ENCODE measurements around the gene TEK. TPM values are rescaled to one million over a fixed set of nuclear protein-coding genes. Genes with fewer than 3 reads are reported as not detected.

Gene TEK
- total RNA-seq, 2 experiments from 2014 or later: not detected

DNA sequence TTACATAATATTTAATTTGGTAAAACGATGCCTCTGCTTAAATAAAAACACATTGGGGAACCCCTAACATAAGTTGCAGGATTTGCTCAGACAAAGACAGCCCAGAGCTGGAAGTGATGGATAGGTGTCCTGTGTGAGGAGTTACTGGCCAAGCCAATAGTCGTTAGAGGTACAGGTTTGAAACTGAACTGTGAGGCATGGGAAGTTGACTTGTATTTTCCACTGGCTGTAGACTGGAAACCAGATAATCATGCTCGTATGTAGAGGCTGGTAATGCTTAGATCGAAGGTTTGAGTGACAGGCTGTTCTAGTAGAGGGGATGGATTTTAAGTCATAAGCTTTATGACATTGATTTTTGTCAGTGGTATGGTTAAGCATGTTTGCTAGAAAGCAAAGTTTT lies 24.8 kb downstream of the TEK start:
- no peak overlapping the region for H3K4me3 Mint-ChIP-seq
- H3K36me3 Mint-ChIP-seq: no peaks in the 10 kb centered on the region
- CTCF ChIA-PET: no interaction called here

GRCh38 chr9:27142299-27142930 lies 33.4 kb downstream of the TEK start:
- no peak for ATAC-seq
- peaks cover 6% of the 10 kb centered on the region for H3K9me3 Mint-ChIP-seq (ENCODE audit: low read depth)
- DNase-seq: no peak
- CTCF ChIA-PET: no interaction called here
- H3K4me3 Mint-ChIP-seq: no peak overlapping the region
- no peaks in the 10 kb centered on the region for H3K36me3 Mint-ChIP-seq
- no peaks in the 10 kb centered on the region for H3K4me1 Mint-ChIP-seq
- no peak overlapping the region for H3K27ac Mint-ChIP-seq
- no peaks in the 10 kb centered on the region for H3K27me3 Mint-ChIP-seq

More for the DNA sequence above, 24.8 kb downstream of the TEK start:
- Mint-ChIP-seq H3K4me1 (no peaks in the 10 kb centered on the region), H3K9me3 (ENCODE audit: low read depth) (peaks cover 6% of the 10 kb centered on the region), H3K27me3 (no peaks in the 10 kb centered on the region), H3K27ac (no peak overlapping the region)
- DNase-seq (no peak), ATAC-seq (no peak)

DNA sequence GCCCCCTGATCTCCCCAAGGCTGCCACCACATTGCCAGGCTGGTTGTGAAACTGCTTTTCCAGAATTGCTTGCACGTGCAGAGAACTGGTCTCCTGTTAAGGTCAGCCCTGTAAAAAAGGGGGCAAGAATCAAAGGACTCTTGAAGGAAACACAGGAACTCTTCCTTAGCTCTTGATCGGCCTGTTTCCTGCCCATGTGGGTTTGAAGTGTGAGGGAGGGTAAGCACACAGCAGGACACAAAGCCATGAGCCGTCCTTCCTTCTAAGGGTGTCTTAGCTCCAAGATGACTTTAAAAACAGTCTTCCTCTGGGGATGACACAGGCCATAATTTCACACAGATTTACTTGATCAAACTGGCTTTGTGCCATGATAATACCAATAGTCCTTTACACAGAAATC lies 36.1 kb downstream of the TEK start:
- ATAC-seq: no peak
- no peaks in the 10 kb centered on the region for H3K27me3 Mint-ChIP-seq
- no peaks in the 10 kb centered on the region for H3K4me1 Mint-ChIP-seq
- CTCF ChIA-PET: no interaction called here
- H3K4me3 Mint-ChIP-seq: no peak overlapping the region
- no peaks in the 10 kb centered on the region for H3K36me3 Mint-ChIP-seq
- no peak overlapping the region for H3K27ac Mint-ChIP-seq
- DNase-seq: no peak
- H3K9me3 Mint-ChIP-seq (ENCODE audit: low read depth): no peaks in the 10 kb centered on the region

GRCh38 chr9:27149651-27150050 lies 40.6 kb downstream of the TEK start:
- Mint-ChIP-seq H3K4me1 (no peaks in the 10 kb centered on the region), H3K27ac (no peak overlapping the region), H3K4me3 (no peak overlapping the region), H3K27me3 (no peaks in the 10 kb centered on the region), H3K36me3 (no peaks in the 10 kb centered on the region), H3K9me3 (ENCODE audit: low read depth) (no peaks in the 10 kb centered on the region)
- CTCF ChIA-PET: no interaction called here
- ATAC-seq (no peak), DNase-seq (no peak)

GRCh38 chr9:27150746-27151406 lies 41.9 kb downstream of the TEK start:
- H3K9me3 Mint-ChIP-seq (ENCODE audit: low read depth): no peaks in the 10 kb centered on the region

GRCh38 chr9:27151693-27152404 lies 42.8 kb downstream of the TEK start:
- no peak overlapping the region for H3K4me3 Mint-ChIP-seq
- DNase-seq: no peak
- ATAC-seq: no peak
- H3K9me3 Mint-ChIP-seq (ENCODE audit: low read depth): no peaks in the 10 kb centered on the region
- H3K27ac Mint-ChIP-seq: no peak overlapping the region
- no peaks in the 10 kb centered on the region for H3K4me1 Mint-ChIP-seq
- H3K27me3 Mint-ChIP-seq: no peaks in the 10 kb centered on the region
- CTCF ChIA-PET: no interaction called here
- H3K36me3 Mint-ChIP-seq: no peaks in the 10 kb centered on the region

More at GRCh38 chr9:27150746-27151406, 41.9 kb downstream of the TEK start:
- Mint-ChIP-seq H3K27me3 (no peaks in the 10 kb centered on the region), H3K4me1 (no peaks in the 10 kb centered on the region), H3K36me3 (no peaks in the 10 kb centered on the region), H3K4me3 (no peak overlapping the region), H3K27ac (no peak overlapping the region)
- no peak for DNase-seq
- CTCF ChIA-PET: no interaction called here
- ATAC-seq: no peak

DNA sequence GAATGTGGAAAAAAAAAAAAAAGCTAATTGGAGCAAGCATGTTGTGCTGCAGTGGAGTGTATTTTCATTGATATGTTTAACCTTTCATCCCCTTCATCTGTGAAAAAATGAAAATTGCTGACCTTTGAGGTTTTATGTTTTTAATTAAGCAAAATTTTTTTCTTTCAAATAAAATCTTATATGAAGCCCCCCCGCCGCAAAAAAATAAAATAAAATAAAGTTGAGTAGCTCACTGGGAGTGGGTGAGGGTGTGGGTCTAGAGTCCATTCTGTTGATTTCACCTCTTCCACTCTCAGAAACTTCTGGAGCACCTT lies 43.3 kb downstream of the TEK start:
- Mint-ChIP-seq H3K36me3 (no peaks in the 10 kb centered on the region), H3K27ac (no peak overlapping the region), H3K9me3 (ENCODE audit: low read depth) (no peaks in the 10 kb centered on the region), H3K4me3 (no peak overlapping the region), H3K4me1 (no peaks in the 10 kb centered on the region), H3K27me3 (no peaks in the 10 kb centered on the region)
- ATAC-seq (no peak), DNase-seq (no peak)
- CTCF ChIA-PET: no interaction called here

DNA sequence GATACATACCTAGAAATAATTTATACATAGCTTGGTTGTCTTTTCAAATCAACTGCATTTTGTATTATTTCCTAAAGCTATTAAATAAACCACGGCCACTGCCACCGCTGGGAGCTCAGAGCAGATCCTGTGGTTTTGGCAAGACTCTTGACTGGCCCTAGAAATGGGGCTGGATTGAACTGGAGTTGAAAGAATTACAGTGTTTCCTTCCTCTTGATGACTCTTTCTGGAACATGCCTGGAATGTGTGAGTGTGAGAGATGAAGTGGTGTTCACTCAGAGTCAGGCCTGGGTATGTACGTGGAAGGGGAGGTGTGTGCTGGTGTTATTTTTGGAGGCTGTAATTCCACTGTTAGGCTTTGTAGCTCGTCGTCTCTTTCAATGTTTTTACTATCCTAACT lies 45.9 kb downstream of the TEK start:
- no peak overlapping the region for H3K4me3 Mint-ChIP-seq
- DNase-seq (no peak), ATAC-seq (no peak)
- H3K27ac Mint-ChIP-seq: no peak overlapping the region
- H3K9me3 Mint-ChIP-seq (ENCODE audit: low read depth): no peaks in the 10 kb centered on the region
- CTCF ChIA-PET: no interaction called here
- H3K4me1 Mint-ChIP-seq: no peaks in the 10 kb centered on the region
- no peaks in the 10 kb centered on the region for H3K36me3 Mint-ChIP-seq
- H3K27me3 Mint-ChIP-seq: no peaks in the 10 kb centered on the region

DNA sequence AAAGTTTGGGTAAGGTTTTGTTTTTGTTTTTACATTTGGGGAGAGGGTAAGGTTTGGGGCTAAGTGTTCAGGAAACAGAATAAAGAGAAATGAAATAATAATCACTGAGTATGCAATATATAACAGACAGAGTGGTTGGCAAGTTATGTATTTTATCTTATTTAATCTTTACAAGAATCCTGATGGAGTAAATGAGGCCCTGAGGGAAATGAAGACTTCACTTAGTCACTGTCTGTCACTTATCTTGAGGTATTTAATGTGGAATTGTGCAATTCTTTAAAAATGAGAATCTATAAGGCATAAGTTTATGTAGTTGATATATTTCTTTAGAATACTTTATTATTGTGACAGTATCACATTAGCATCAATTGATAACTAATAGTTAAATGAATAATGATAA lies 48.1 kb downstream of the TEK start:
- no peaks in the 10 kb centered on the region for H3K4me1 Mint-ChIP-seq
- CTCF ChIA-PET: no interaction called here
- DNase-seq (no peak), ATAC-seq (no peak)
- no peak overlapping the region for H3K27ac Mint-ChIP-seq
- no peak overlapping the region for H3K4me3 Mint-ChIP-seq
- H3K27me3 Mint-ChIP-seq: no peaks in the 10 kb centered on the region
- no peaks in the 10 kb centered on the region for H3K36me3 Mint-ChIP-seq
- no peaks in the 10 kb centered on the region for H3K9me3 Mint-ChIP-seq (ENCODE audit: low read depth)

DNA sequence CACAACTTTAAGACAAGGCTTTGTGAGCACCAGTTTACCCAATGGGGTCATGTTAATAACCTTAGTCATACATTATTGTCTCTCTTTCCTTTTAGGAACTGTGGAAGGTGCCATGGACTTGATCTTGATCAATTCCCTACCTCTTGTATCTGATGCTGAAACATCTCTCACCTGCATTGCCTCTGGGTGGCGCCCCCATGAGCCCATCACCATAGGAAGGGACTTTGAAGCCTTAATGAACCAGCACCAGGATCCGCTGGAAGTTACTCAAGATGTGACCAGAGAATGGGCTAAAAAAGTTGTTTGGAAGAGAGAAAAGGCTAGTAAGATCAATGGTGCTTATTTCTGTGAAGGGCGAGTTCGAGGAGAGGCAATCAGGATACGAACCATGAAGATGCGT lies 48.7 kb downstream of the TEK start:
- H3K4me3 Mint-ChIP-seq: no peak overlapping the region
- CTCF ChIA-PET: no interaction called here
- no peaks in the 10 kb centered on the region for H3K9me3 Mint-ChIP-seq (ENCODE audit: low read depth)
- no peak overlapping the region for H3K27ac Mint-ChIP-seq
- H3K27me3 Mint-ChIP-seq: no peaks in the 10 kb centered on the region
- DNase-seq (no peak), ATAC-seq (no peak)
- no peaks in the 10 kb centered on the region for H3K36me3 Mint-ChIP-seq
- no peaks in the 10 kb centered on the region for H3K4me1 Mint-ChIP-seq

- DNase-seq: no peak
- ATAC-seq: no peak
- H3K27ac Mint-ChIP-seq: no peak overlapping the region
- no peaks in the 10 kb centered on the region for H3K27me3 Mint-ChIP-seq
- H3K36me3 Mint-ChIP-seq: no peaks in the 10 kb centered on the region
- no peaks in the 10 kb centered on the region for H3K4me1 Mint-ChIP-seq
- CTCF ChIA-PET: no interaction called here
- H3K9me3 Mint-ChIP-seq (ENCODE audit: low read depth): no peaks in the 10 kb centered on the region
- no peak overlapping the region for H3K4me3 Mint-ChIP-seq
Observed at GRCh38 chr9:27160636-27161035, 51.6 kb downstream of the TEK start.

- no peak overlapping the region for H3K27ac Mint-ChIP-seq
- no peaks in the 10 kb centered on the region for H3K9me3 Mint-ChIP-seq (ENCODE audit: low read depth)
- no peak overlapping the region for H3K4me3 Mint-ChIP-seq
- H3K27me3 Mint-ChIP-seq: no peaks in the 10 kb centered on the region
- H3K36me3 Mint-ChIP-seq: no peaks in the 10 kb centered on the region
- DNase-seq (no peak), ATAC-seq (no peak)
- no peaks in the 10 kb centered on the region for H3K4me1 Mint-ChIP-seq
- CTCF ChIA-PET: no interaction called here
Observed at GRCh38 chr9:27162045-27162444, 53.0 kb downstream of the TEK start.

- H3K4me1 Mint-ChIP-seq: no peaks in the 10 kb centered on the region
- no peaks in the 10 kb centered on the region for H3K36me3 Mint-ChIP-seq
- H3K27ac Mint-ChIP-seq: no peak overlapping the region
- CTCF ChIA-PET: no interaction called here
- no peaks in the 10 kb centered on the region for H3K27me3 Mint-ChIP-seq
- H3K4me3 Mint-ChIP-seq: no peak overlapping the region
- DNase-seq (no peak), ATAC-seq (no peak)
- peaks cover 6% of the 10 kb centered on the region for H3K9me3 Mint-ChIP-seq (ENCODE audit: low read depth)
Observed at GRCh38 chr9:27165068-27165467, 56.0 kb downstream of the TEK start.

DNA sequence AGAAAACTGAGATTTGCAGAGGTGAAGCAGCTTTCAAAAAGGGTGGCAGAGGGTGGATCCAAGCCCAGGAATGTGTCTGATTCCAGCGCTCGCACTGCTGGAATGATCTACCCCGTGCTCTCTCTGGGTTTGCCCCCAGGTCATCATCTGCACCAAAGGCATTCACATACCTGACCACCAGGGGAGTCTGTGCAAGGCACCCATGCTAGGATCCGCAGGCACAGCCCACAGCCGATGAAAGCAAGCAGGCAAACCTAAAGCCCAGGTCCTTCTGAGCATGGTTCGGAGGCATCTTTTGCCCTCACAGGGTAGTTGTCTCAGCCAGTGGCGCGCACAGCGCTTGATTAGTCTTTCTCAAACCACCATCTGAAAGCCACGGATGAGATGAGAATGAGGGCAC lies 56.6 kb downstream of the TEK start:
- no peaks in the 10 kb centered on the region for H3K36me3 Mint-ChIP-seq
- no peak overlapping the region for H3K27ac Mint-ChIP-seq
- peaks cover 6% of the 10 kb centered on the region for H3K9me3 Mint-ChIP-seq (ENCODE audit: low read depth)
- DNase-seq (no peak), ATAC-seq (no peak)
- H3K4me3 Mint-ChIP-seq: no peak overlapping the region
- no peaks in the 10 kb centered on the region for H3K27me3 Mint-ChIP-seq
- CTCF ChIA-PET: interaction anchor here (0.9 kb wide), 1 partner anchor 111 kb away, joined by 3 read pairs; no protein-coding TSS in a partner anchor
- H3K4me1 Mint-ChIP-seq: no peaks in the 10 kb centered on the region
